ENCODE results near the gene WDR45. TPM values are rescaled to one million over a fixed set of nuclear protein-coding genes. Genes with fewer than 3 reads are reported as not detected.
A peak's percentile ranks its signal among the peaks of the same experiment; 100 is the strongest.

Gene WDR45
- total RNA-seq, 1 donor from 2014 or later = 91.3 TPM

GRCh38 chrX:49042581-49043219, 37.0 kb downstream of the WDR45 start:
- no peak for DNase-seq (ENCODE audit: extremely low spot score, unreplicated experiment)
- H3K4me3 Mint-ChIP-seq (ENCODE audit: unreplicated experiment) = peak overlapping the region; percentile 91
- peaks cover 18% of the 10 kb centered on the region for H3K36me3 Mint-ChIP-seq (ENCODE audit: unreplicated experiment)
- peaks cover 33% of the 10 kb centered on the region for H3K4me1 Mint-ChIP-seq (ENCODE audit: unreplicated experiment)
- H3K9me3 Mint-ChIP-seq (ENCODE audit: unreplicated experiment) = no peaks in the 10 kb centered on the region
- no peak for TF ChIP-seq CTCF (IDR thresholded peaks at IDR 0.05)
- peak overlapping the region; percentile 98 for H3K27ac Mint-ChIP-seq (ENCODE audit: unreplicated experiment)
- H3K27me3 Mint-ChIP-seq (ENCODE audit: unreplicated experiment) = no peaks in the 10 kb centered on the region

- Mint-ChIP-seq H3K4me3 (ENCODE audit: unreplicated experiment) (peak overlapping the region; percentile 91), H3K4me1 (ENCODE audit: unreplicated experiment) (peaks cover 33% of the 10 kb centered on the region), H3K9me3 (ENCODE audit: unreplicated experiment) (no peaks in the 10 kb centered on the region), H3K27me3 (ENCODE audit: unreplicated experiment) (no peaks in the 10 kb centered on the region), H3K36me3 (ENCODE audit: unreplicated experiment) (peaks cover 22% of the 10 kb centered on the region), H3K27ac (ENCODE audit: unreplicated experiment) (peak overlapping the region; percentile 98)
- no peak for DNase-seq (ENCODE audit: extremely low spot score, unreplicated experiment)
- TF ChIP-seq CTCF (IDR thresholded peaks at IDR 0.05) = no peak
Measured at GRCh38 chrX:49041744-49042580, 37.7 kb downstream of the WDR45 start.

DNA sequence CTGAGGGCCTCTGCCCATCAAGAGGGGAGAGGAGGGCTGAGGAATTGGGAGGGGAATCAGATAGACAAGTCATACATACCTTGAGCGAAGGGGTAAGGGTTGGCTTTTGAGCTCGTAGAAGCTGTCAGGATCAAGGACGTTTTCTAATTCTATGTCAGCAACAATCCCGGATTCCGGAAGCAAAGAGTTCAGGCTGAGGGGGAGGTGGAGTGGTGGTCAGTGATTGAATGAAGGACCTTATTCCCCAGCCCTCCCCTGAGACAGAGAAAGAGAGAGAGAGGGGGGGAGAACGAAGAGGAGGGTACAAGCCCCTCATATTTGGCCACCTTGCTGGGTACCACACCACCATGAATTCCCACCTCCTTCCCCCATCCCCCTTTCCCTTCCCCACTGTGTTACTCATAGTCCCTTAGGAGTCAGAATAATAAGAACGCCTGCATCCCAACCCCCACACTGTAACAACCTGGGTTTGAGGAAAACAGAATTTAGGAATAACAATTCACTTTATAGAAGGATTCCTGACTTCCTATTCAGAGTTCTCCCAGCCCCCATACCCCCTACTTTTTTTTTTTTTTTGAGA, 39.2 kb downstream of the WDR45 start:
- no peak for TF ChIP-seq CTCF (IDR thresholded peaks at IDR 0.05)
- H3K4me1 Mint-ChIP-seq (ENCODE audit: unreplicated experiment) = peaks cover 33% of the 10 kb centered on the region
- H3K4me3 Mint-ChIP-seq (ENCODE audit: unreplicated experiment) = peak overlapping the region; percentile 91
- H3K36me3 Mint-ChIP-seq (ENCODE audit: unreplicated experiment) = peaks cover 22% of the 10 kb centered on the region
- peak overlapping the region; percentile 98 for H3K27ac Mint-ChIP-seq (ENCODE audit: unreplicated experiment)
- no peaks in the 10 kb centered on the region for H3K27me3 Mint-ChIP-seq (ENCODE audit: unreplicated experiment)
- H3K9me3 Mint-ChIP-seq (ENCODE audit: unreplicated experiment) = no peaks in the 10 kb centered on the region
- DNase-seq (ENCODE audit: extremely low spot score, unreplicated experiment) = no peak

GRCh38 chrX:49039598-49040375, 39.9 kb downstream of the WDR45 start:
- H3K4me1 Mint-ChIP-seq (ENCODE audit: unreplicated experiment) = peaks cover 33% of the 10 kb centered on the region
- TF ChIP-seq CTCF (IDR thresholded peaks at IDR 0.05) = no peak
- H3K9me3 Mint-ChIP-seq (ENCODE audit: unreplicated experiment) = no peaks in the 10 kb centered on the region
- DNase-seq (ENCODE audit: extremely low spot score, unreplicated experiment) = peak; percentile 88
- H3K27ac Mint-ChIP-seq (ENCODE audit: unreplicated experiment) = peak overlapping the region; percentile 98
- H3K36me3 Mint-ChIP-seq (ENCODE audit: unreplicated experiment) = peaks cover 22% of the 10 kb centered on the region
- no peaks in the 10 kb centered on the region for H3K27me3 Mint-ChIP-seq (ENCODE audit: unreplicated experiment)
- H3K4me3 Mint-ChIP-seq (ENCODE audit: unreplicated experiment) = peak overlapping the region; percentile 91

Measured in osteocyte (in vitro differentiated cells).